CD14-positive monocyte (primary cell): ENCODE data around the gene AKAP8. TPM values are rescaled to one million over a fixed set of nuclear protein-coding genes. Genes with fewer than 3 reads are reported as not detected.
"Not testable (repeated sequence)": the region's sequence is repeated elsewhere in the genome, so short reads cannot be mapped to it uniquely, and the experiment has no call there.

ENCODE experiments used
- DNase-seq, 3 donors: peaks; one replicate each; pipeline ENCODE4 v3.0.0-alpha.2; 2011 to 2022
- H2AFZ ChIP-seq: 2 replicates; pipeline ENCODE4 v1.6.0; 2012; ENCODE audit warnings: mild to moderate bottlenecking, low read depth, low read length, inconsistent platforms; ENCODE audit not compliant: insufficient read depth, poor library complexity, severe bottlenecking
- H3K27ac ChIP-seq, 2 donors: 1 replicate in 1 of 2; 2 replicates in 1 of 2; pipeline ENCODE4 v1.5.1; 2012 to 2013; ENCODE audit warnings: low read length in 2 of 2, control low read depth in 1 of 2, inconsistent platforms in 1 of 2, low read depth in 1 of 2, mild to moderate bottlenecking in 1 of 2
- H3K27me3 ChIP-seq, 2 donors: one replicate each; pipeline versions ENCODE4 v1.6.0 to v1.6.1; 2011 to 2013; ENCODE audit warnings: low read length in 2 of 2; ENCODE audit not compliant: control insufficient read depth in 2 of 2, insufficient read depth in 2 of 2
- H3K36me3 ChIP-seq, 2 donors: replicated peaks in 1 of 2; 1 replicate in 1 of 2; 2 replicates in 1 of 2; pipeline versions ENCODE4 v1.5.1 to v1.6.1; 2012 to 2013; ENCODE audit warnings: low read length in 2 of 2, control low read depth in 1 of 2, inconsistent platforms in 1 of 2, mild to moderate bottlenecking in 1 of 2; ENCODE audit not compliant: insufficient read depth in 2 of 2, control insufficient read depth in 1 of 2
- H3K4me1 ChIP-seq, 2 donors: 1 replicate in 1 of 2; 2 replicates in 1 of 2; pipeline versions ENCODE4 v1.5.1 to v1.6.1; 2012 to 2013; ENCODE audit warnings: low read length in 2 of 2, control low read depth in 1 of 2, inconsistent platforms in 1 of 2, mild to moderate bottlenecking in 1 of 2, moderate library complexity in 1 of 2; ENCODE audit not compliant: insufficient read depth in 2 of 2, control insufficient read depth in 1 of 2
- H3K4me2 ChIP-seq: replicated peaks from 2 replicates; pipeline ENCODE3; 2012; ENCODE audit warnings: low read length, moderate library complexity, mild to moderate bottlenecking; ENCODE audit not compliant: poor library complexity, severe bottlenecking; ENCODE audit errors: extremely low read depth
- H3K4me3 ChIP-seq, 3 experiments: fragments of 200-600 bp in 1 of 3; sonication (generic) in 1 of 3; replicated peaks in 1 of 3; 1 replicate in 2 of 3; 2 replicates in 1 of 3; pipeline ENCODE4 v1.5.1; 2011 to 2013; ENCODE audit warnings: low read length in 3 of 3, mild to moderate bottlenecking in 3 of 3, control low read depth in 2 of 3, low read depth in 2 of 3, inconsistent platforms in 1 of 3, moderate library complexity in 1 of 3
- H3K79me2 ChIP-seq: 2 replicates; pipeline ENCODE4 v1.6.0; 2012; ENCODE audit warnings: mild to moderate bottlenecking, control low read depth, inconsistent platforms, low read length, moderate library complexity; ENCODE audit not compliant: insufficient read depth
- H3K9ac ChIP-seq: 2 replicates; pipeline ENCODE4 v1.6.0; 2017; ENCODE audit warnings: low read length, mild to moderate bottlenecking; ENCODE audit not compliant: insufficient read depth, poor library complexity, severe bottlenecking
- H3K9me3 ChIP-seq, 2 donors: replicated peaks in 1 of 2; 1 replicate in 1 of 2; 2 replicates in 1 of 2; pipeline versions ENCODE4 v1.5.1 to v1.6.1; 2012 to 2013; ENCODE audit warnings: low read length in 2 of 2, control low read depth in 1 of 2; ENCODE audit not compliant: control insufficient read depth in 1 of 2, insufficient read depth in 1 of 2
- H4K20me1 ChIP-seq: 2 replicates; pipeline ENCODE4 v1.6.0; 2012; ENCODE audit warnings: mild to moderate bottlenecking, low read length, control low read depth, moderate library complexity; ENCODE audit not compliant: insufficient read depth
- H3K27ac Mint-ChIP-seq, 7 donors: one replicate each; pipeline ENCODE4 v1.8.0; 2020; ENCODE audit warnings: mild to moderate bottlenecking in 7 of 7, mixed read lengths in 7 of 7, moderate library complexity in 6 of 7, inconsistent platforms in 2 of 7
- H3K27me3 Mint-ChIP-seq, 3 donors: one replicate each; pipeline ENCODE4 v1.8.0; 2021 to 2022; ENCODE audit warnings: low read depth in 3 of 3, mild to moderate bottlenecking in 3 of 3, mixed read lengths in 3 of 3, moderate library complexity in 3 of 3, inconsistent platforms in 1 of 3
- H3K36me3 Mint-ChIP-seq, 2 donors: one replicate each; pipeline ENCODE4 v1.8.0; 2020; ENCODE audit warnings: mixed read lengths in 2 of 2, inconsistent platforms in 1 of 2, mild to moderate bottlenecking in 1 of 2
- H3K4me1 Mint-ChIP-seq: one replicate; pipeline ENCODE4 v1.8.0; 2020; ENCODE audit warnings: mild to moderate bottlenecking, mixed read lengths
- H3K4me3 Mint-ChIP-seq, 2 donors: one replicate each; pipeline ENCODE4 v1.8.0; 2020; ENCODE audit warnings: mild to moderate bottlenecking in 2 of 2, mixed read lengths in 2 of 2, moderate library complexity in 1 of 2
- H3K9me3 Mint-ChIP-seq, 7 donors: one replicate each; pipeline ENCODE4 v1.8.0; 2020 to 2022; ENCODE audit warnings: mixed read lengths in 7 of 7, mild to moderate bottlenecking in 6 of 7, moderate library complexity in 6 of 7, inconsistent platforms in 2 of 7
- CTCF ChIP-seq: fragments of 200-600 bp; IDR thresholded peaks from one replicate; pipeline ENCODE4 v1.8.0; 2022; ENCODE audit warnings: antibody characterized with exemption, mild to moderate bottlenecking
- WGBS: methylation state at CpG from one replicate; pipeline ENCODE4 v1.1.5; 2013; ENCODE audit warnings: missing lambda C conversion rate; ENCODE audit not compliant: insufficient coverage; 5-methylcytosine and 5-hydroxymethylcytosine counted together
- intact Hi-C, 2 donors: fragments of 100-400 bp; cut with micrococcal nuclease; formaldehyde crosslinking; loops; one replicate each; pipeline versions ENCODE4 v1.15.0 to v1.15.1; 2023
- polyA plus RNA-seq, 3 donors: library from polyadenylated mRNA; depleted of rRNA in 1 of 3; unstranded in 2 of 3; stranded (reverse) in 1 of 3; fragments of 300-500 nt in 2 of 3; fragments of >200 nt in 1 of 3; fragmentation: Illumina TruSeq in 2 of 3; gene quantifications; 1 replicate in 2 of 3; 2 replicates in 1 of 3; pipeline ENCODE4 v1.2.3, GENCODE V29; 2012 to 2021

The AKAP8 gene
- polyA plus RNA-seq, 3 donors, result 8.0 to 25.9 (median 12.3) TPM

GRCh38 chr19:15365264-15365663 lies 14.3 kb downstream of the AKAP8 start:
- Histone ChIP-seq H3K79me2 (no peaks in the 10 kb centered on the region), H3K4me2 (no peak overlapping the region), H3K4me1 (no peaks in the 10 kb centered on the region), H2AFZ (no peak overlapping the region), H3K36me3 (peaks cover 65 to 78% of the 10 kb centered on the region in 2 donors), H3K9ac (no peak overlapping the region), H3K27me3 (no peaks in the 10 kb centered on the region), H3K27ac (no peak overlapping the region), H3K9me3 (no peaks in the 10 kb centered on the region), H4K20me1 (peaks cover 30% of the 10 kb centered on the region), H3K4me3 (no peak overlapping the region)
- Mint-ChIP-seq H3K36me3 (peaks cover 72 to 91% of the 10 kb centered on the region in 2 donors), H3K9me3 (no peaks in the 10 kb centered on the region), H3K27ac (no peak overlapping the region), H3K4me1 (no peaks in the 10 kb centered on the region), H3K4me3 (no peak overlapping the region), H3K27me3 (no peaks in the 10 kb centered on the region)
- TF ChIP-seq CTCF, result no peak
- intact Hi-C loops, result no loop called here
- DNase-seq, result no peak
- 100% methylated on average over 4 of the region's 6 CpGs for WGBS

- H2AFZ ChIP-seq, H3K27me3 ChIP-seq, H3K27me3 Mint-ChIP-seq, intact Hi-C loops, H3K4me3 ChIP-seq, DNase-seq, H3K4me1 ChIP-seq, H3K4me1 Mint-ChIP-seq, H3K9ac ChIP-seq, H3K79me2 ChIP-seq, H3K4me3 Mint-ChIP-seq, H3K4me2 ChIP-seq, H3K9me3 ChIP-seq, H3K9me3 Mint-ChIP-seq, H3K27ac ChIP-seq: not testable (repeated sequence)
- Mint-ChIP-seq H3K36me3 (peaks cover 70 to 91% of the 10 kb centered on the region in 2 donors), H3K27ac (peak overlapping the region in 1 of 7 donors; percentile 25)
- no CpG with 5 or more reads among the region's 3 CpGs for WGBS
- Histone ChIP-seq H4K20me1 (peaks cover 31% of the 10 kb centered on the region), H3K36me3 (peaks cover 62 to 78% of the 10 kb centered on the region in 2 donors)
These were observed 15.8 kb downstream of the AKAP8 start for GRCh38 chr19:15363791-15364190.

- H3K4me2 ChIP-seq, H3K9me3 Mint-ChIP-seq, H3K79me2 ChIP-seq, H3K27ac Mint-ChIP-seq, H3K4me3 Mint-ChIP-seq, intact Hi-C loops, H3K27ac ChIP-seq, H3K4me3 ChIP-seq, H3K9ac ChIP-seq, H3K27me3 Mint-ChIP-seq, H3K4me1 ChIP-seq, DNase-seq, H3K4me1 Mint-ChIP-seq, H3K27me3 ChIP-seq, H3K9me3 ChIP-seq, H2AFZ ChIP-seq: not testable (repeated sequence)
- H4K20me1 ChIP-seq, result peaks cover 35% of the 10 kb centered on the region
- peaks cover 62 to 78% of the 10 kb centered on the region in 2 donors for H3K36me3 ChIP-seq
- no CpG with 5 or more reads among the region's 30 CpGs for WGBS
- H3K36me3 Mint-ChIP-seq, result peaks cover 70 to 91% of the 10 kb centered on the region in 2 donors
These were observed 16.5 kb downstream of the AKAP8 start for GRCh38 chr19:15363048-15363447.

- H2AFZ ChIP-seq, H3K9me3 ChIP-seq, H3K4me1 Mint-ChIP-seq, H3K27me3 Mint-ChIP-seq, intact Hi-C loops, H3K9me3 Mint-ChIP-seq, H3K4me1 ChIP-seq, H3K79me2 ChIP-seq, H3K9ac ChIP-seq, H3K27me3 ChIP-seq, H3K4me3 ChIP-seq, H3K4me3 Mint-ChIP-seq, H3K4me2 ChIP-seq, DNase-seq: not testable (repeated sequence)
- peak overlapping the region in 1 of 2 donors; percentile 45 for H3K27ac ChIP-seq
- 100% methylated on average over 1 of the region's 4 CpGs for WGBS
- H3K27ac Mint-ChIP-seq, result peak overlapping the region in 4 of 7 donors; percentile 30 to 46 (median 32)
- H3K36me3 ChIP-seq, result peaks cover 67 to 78% of the 10 kb centered on the region in 2 donors
- H3K36me3 Mint-ChIP-seq, result peaks cover 64 to 91% of the 10 kb centered on the region in 2 donors
- H4K20me1 ChIP-seq, result peaks cover 30% of the 10 kb centered on the region
These were observed 19.6 kb downstream of the AKAP8 start for GRCh38 chr19:15360015-15360414.
